ENCODE measurements around the gene XAB2.
A peak's percentile ranks its signal among the peaks of the same experiment; 100 is the strongest.

Gene XAB2

GRCh38 chr19:7661744-7662538 lies 32.6 kb upstream of the XAB2 start:
- Histone ChIP-seq H3K9me3 (replicated peaks; ENCODE audit: insufficient read depth, low read length) (no peaks in the 10 kb centered on the region), H3K9me2 (replicated peaks; ENCODE audit: insufficient read depth, low read length) (no peaks in the 10 kb centered on the region), H3K27ac (ENCODE audit: low read length) (no peak overlapping the region), H3K4me2 (ENCODE audit: low read depth, low read length) (no peak overlapping the region), H3K27me3 (replicated peaks; ENCODE audit: insufficient read depth, low read length) (peaks cover 82% of the 10 kb centered on the region), H3K4me3 (ENCODE audit: low read length) (no peak overlapping the region), H3F3A (ENCODE audit: insufficient read depth, low read length) (no peaks in the 10 kb centered on the region), H3K36me3 (replicated peaks; ENCODE audit: insufficient read depth, low read length) (no peaks in the 10 kb centered on the region), H4K20me1 (ENCODE audit: insufficient read depth, low read length) (no peaks in the 10 kb centered on the region), H2AFZ (ENCODE audit: low read length) (no peak overlapping the region), H3K4me1 (ENCODE audit: low read length) (no peaks in the 10 kb centered on the region), H3K9ac (ENCODE audit: low read length) (no peak overlapping the region), H3K79me2 (ENCODE audit: low read length) (no peaks in the 10 kb centered on the region)
- TF ChIP-seq EZH2 (optimal IDR thresholded peaks at IDR 0.05; ENCODE audit: low read depth, low read length) (no peak), CTCF (IDR thresholded peaks at IDR 0.05; ENCODE audit: low read length) (no peak), EZH2phosphoT487 (IDR thresholded peaks at IDR 0.05; ENCODE audit: low read length) (no peak)
- no peak for DNase-seq

- H2AFZ ChIP-seq (ENCODE audit: low read length) = peak overlapping the region; percentile 88
- no peaks in the 10 kb centered on the region for H3K36me3 ChIP-seq (replicated peaks; ENCODE audit: insufficient read depth, low read length)
- no peaks in the 10 kb centered on the region for H3K4me1 ChIP-seq (ENCODE audit: low read length)
- no peaks in the 10 kb centered on the region for H3F3A ChIP-seq (ENCODE audit: insufficient read depth, low read length)
- peak overlapping the region; percentile 64 for H3K4me3 ChIP-seq (ENCODE audit: low read length)
- no peaks in the 10 kb centered on the region for H3K9me2 ChIP-seq (replicated peaks; ENCODE audit: insufficient read depth, low read length)
- H4K20me1 ChIP-seq (ENCODE audit: insufficient read depth, low read length) = no peaks in the 10 kb centered on the region
- no peaks in the 10 kb centered on the region for H3K9me3 ChIP-seq (replicated peaks; ENCODE audit: insufficient read depth, low read length)
- peak overlapping the region; percentile 38; the same call in 1 of the 2 replicates for H3K9ac ChIP-seq (ENCODE audit: low read length)
- no peaks in the 10 kb centered on the region for H3K79me2 ChIP-seq (ENCODE audit: low read length)
- no peak for TF ChIP-seq EZH2phosphoT487 (IDR thresholded peaks at IDR 0.05; ENCODE audit: low read length)
- TF ChIP-seq EZH2 (optimal IDR thresholded peaks at IDR 0.05; ENCODE audit: low read depth, low read length) = no peak
- no peak for TF ChIP-seq CTCF (IDR thresholded peaks at IDR 0.05; ENCODE audit: low read length)
- peak overlapping the region; percentile 73 for H3K4me2 ChIP-seq (ENCODE audit: low read depth, low read length)
- no peak overlapping the region for H3K27ac ChIP-seq (ENCODE audit: low read length)
- H3K27me3 ChIP-seq (replicated peaks; ENCODE audit: insufficient read depth, low read length) = peaks cover 71% of the 10 kb centered on the region
- DNase-seq = peak; percentile 83
These were observed 28.9 kb upstream of the XAB2 start for GRCh38 chr19:7658219-7658686.

- Histone ChIP-seq H3K4me1 (ENCODE audit: low read length) (no peaks in the 10 kb centered on the region), H4K20me1 (ENCODE audit: insufficient read depth, low read length) (no peaks in the 10 kb centered on the region), H3K9me2 (replicated peaks; ENCODE audit: insufficient read depth, low read length) (no peaks in the 10 kb centered on the region), H3K79me2 (ENCODE audit: low read length) (no peaks in the 10 kb centered on the region), H3F3A (ENCODE audit: insufficient read depth, low read length) (no peaks in the 10 kb centered on the region), H3K4me3 (ENCODE audit: low read length) (no peak overlapping the region), H3K9me3 (replicated peaks; ENCODE audit: insufficient read depth, low read length) (no peaks in the 10 kb centered on the region), H3K4me2 (ENCODE audit: low read depth, low read length) (no peak overlapping the region), H3K27me3 (replicated peaks; ENCODE audit: insufficient read depth, low read length) (peaks cover 66% of the 10 kb centered on the region), H3K36me3 (replicated peaks; ENCODE audit: insufficient read depth, low read length) (no peaks in the 10 kb centered on the region), H3K9ac (ENCODE audit: low read length) (no peak overlapping the region), H2AFZ (ENCODE audit: low read length) (no peak overlapping the region), H3K27ac (ENCODE audit: low read length) (no peak overlapping the region)
- no peak for TF ChIP-seq EZH2 (optimal IDR thresholded peaks at IDR 0.05; ENCODE audit: low read depth, low read length)
- TF ChIP-seq EZH2phosphoT487 (IDR thresholded peaks at IDR 0.05; ENCODE audit: low read length) = no peak
- no peak for TF ChIP-seq CTCF (IDR thresholded peaks at IDR 0.05; ENCODE audit: low read length)
- DNase-seq = no peak
These were observed 27.9 kb upstream of the XAB2 start for GRCh38 chr19:7657131-7657751.
